DOHH2 (cell line): ENCODE results near the gene GREM2.

Source experiments
- H3F3A ChIP-seq: fragments of 200-600 bp; sonication (generic), shearing (Covaris generic); 2 replicates; pipeline ENCODE4 v1.6.0; 2016; ENCODE audit warnings: antibody characterized with exemption, mild to moderate bottlenecking; ENCODE audit not compliant: control insufficient read depth, insufficient read depth
- H3K27ac ChIP-seq: fragments of 200-600 bp; sonication (generic); 2 replicates; pipeline ENCODE4 v1.5.1; 2014; ENCODE audit warnings: low read depth, mild to moderate bottlenecking, low read length, moderate library complexity
- H3K27me3 ChIP-seq: fragments of 200-600 bp; sonication (generic); 2 replicates; pipeline ENCODE4 v1.6.1; 2014; ENCODE audit warnings: mild to moderate bottlenecking, low read length, mixed read lengths; ENCODE audit not compliant: control insufficient read depth
- H3K36me3 ChIP-seq: fragments of 200-600 bp; sonication (generic); 2 replicates; pipeline ENCODE4 v1.6.1; 2014; ENCODE audit warnings: mild to moderate bottlenecking, low read length, moderate library complexity, mixed read lengths; ENCODE audit not compliant: control insufficient read depth
- H3K4me1 ChIP-seq: fragments of 200-600 bp; sonication (generic); 2 replicates; pipeline ENCODE4 v1.6.1; 2014; ENCODE audit warnings: mild to moderate bottlenecking, low read length, mixed read lengths; ENCODE audit not compliant: control insufficient read depth
- H3K4me2 ChIP-seq: fragments of 200-600 bp; sonication (generic); 2 replicates; pipeline ENCODE4 v1.6.0; 2014; ENCODE audit warnings: mild to moderate bottlenecking, low read length, moderate library complexity
- H3K4me3 ChIP-seq: fragments of 200-600 bp; sonication (generic); 2 replicates; pipeline ENCODE4 v1.5.1; 2014; ENCODE audit warnings: mild to moderate bottlenecking, low read length, mixed read lengths
- H3K79me2 ChIP-seq: fragments of 200-600 bp; sonication (generic); 2 replicates; pipeline ENCODE4 v1.6.1; 2014; ENCODE audit warnings: mild to moderate bottlenecking, low read length, mixed read lengths; ENCODE audit not compliant: control insufficient read depth
- H3K9me2 ChIP-seq: fragments of 200-600 bp; sonication (generic); replicated peaks from 2 replicates; pipeline ENCODE4 v1.6.1; 2014; ENCODE audit warnings: mild to moderate bottlenecking, low read length, mixed read lengths; ENCODE audit not compliant: control insufficient read depth
- H3K9me3 ChIP-seq: fragments of 200-600 bp; sonication (generic); 2 replicates; pipeline ENCODE4 v1.6.1; 2014; ENCODE audit warnings: antibody characterized with exemption, low read length, mixed read lengths; ENCODE audit not compliant: control insufficient read depth, insufficient read depth
- H4K20me1 ChIP-seq: fragments of 200-600 bp; sonication (generic); 2 replicates; pipeline ENCODE4 v1.6.0; 2014; ENCODE audit warnings: low read depth, mild to moderate bottlenecking, antibody characterized with exemption, low read length, moderate library complexity; ENCODE audit not compliant: control insufficient read depth, insufficient read depth
- CTCF ChIP-seq: fragments of 200-600 bp; sonication (generic); IDR thresholded peaks from one replicate; pipeline ENCODE4 v1.5.1; 2014; ENCODE audit warnings: antibody characterized with exemption, mild to moderate bottlenecking, low read depth, low read length; ENCODE audit not compliant: poor library complexity, severe bottlenecking
- EZH2phosphoT487 ChIP-seq: fragments of 200-600 bp; sonication (generic); IDR thresholded peaks from 2 replicates; pipeline ENCODE4 v1.6.1; 2017; ENCODE audit warnings: borderline replicate concordance, mild to moderate bottlenecking, antibody characterized with exemption, low read length, moderate library complexity, mixed read lengths

The GREM2 gene

GRCh38 chr1:240611619-240612480 lies at the start of gene GREM2:
GREM2 (minus strand) TSS chr1:240612155; CDS start chr1:240493475, 118,680 bp downstream.
- peak within 1 kb of the TSS; percentile 27 for H3K4me2 ChIP-seq
- peaks cover 44% of the 10 kb centered on the region for H3K27me3 ChIP-seq
- H3K27ac ChIP-seq: no peak within 1 kb of the TSS

GRCh38 chr1:240658312-240658960 lies 46.5 kb upstream of the GREM2 start:
- Histone ChIP-seq H3K27ac (no peak overlapping the region), H3F3A (no peaks in the 10 kb centered on the region), H3K4me1 (no peaks in the 10 kb centered on the region), H3K9me2 (no peaks in the 10 kb centered on the region), H3K4me2 (no peak overlapping the region), H3K4me3 (no peak overlapping the region), H3K9me3 (no peaks in the 10 kb centered on the region), H3K27me3 (no peaks in the 10 kb centered on the region), H3K36me3 (no peaks in the 10 kb centered on the region), H4K20me1 (no peaks in the 10 kb centered on the region), H3K79me2 (no peaks in the 10 kb centered on the region)
- TF ChIP-seq CTCF (no peak), EZH2phosphoT487 (no peak)

More at GRCh38 chr1:240611619-240612480, at the start of gene GREM2:
- Histone ChIP-seq H3K79me2 (no peaks in the 10 kb centered on the region), H3F3A (no peaks in the 10 kb centered on the region), H3K9me3 (no peaks in the 10 kb centered on the region), H4K20me1 (no peaks in the 10 kb centered on the region), H3K36me3 (no peaks in the 10 kb centered on the region), H3K4me3 (peak within 1 kb of the TSS; percentile 27), H3K9me2 (no peaks in the 10 kb centered on the region), H3K4me1 (no peaks in the 10 kb centered on the region)
- TF ChIP-seq CTCF (no peak), EZH2phosphoT487 (no peak)

DNA sequence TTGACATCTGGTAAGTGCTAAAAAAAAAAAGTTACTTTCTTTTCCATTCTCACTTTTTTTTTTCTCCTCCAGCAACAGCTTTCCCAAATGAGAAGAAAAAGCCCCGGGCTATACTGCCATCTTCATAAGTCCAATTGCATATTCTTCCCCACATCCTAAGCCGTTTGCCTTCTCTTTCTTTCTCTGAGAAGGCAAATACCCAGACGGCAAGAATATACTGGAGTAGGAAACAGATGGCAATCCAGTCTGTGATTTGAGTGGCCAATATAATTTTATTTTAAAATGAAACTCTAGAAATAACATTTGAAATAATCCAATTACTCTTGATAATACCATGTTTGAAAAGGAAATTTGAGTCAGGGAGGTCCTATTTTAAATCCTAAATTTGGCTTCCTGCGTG lies 44.6 kb upstream of the GREM2 start:
- no peak overlapping the region for H3K4me3 ChIP-seq
- H3K79me2 ChIP-seq: no peaks in the 10 kb centered on the region
- H4K20me1 ChIP-seq: no peaks in the 10 kb centered on the region
- no peak overlapping the region for H3K27ac ChIP-seq
- no peaks in the 10 kb centered on the region for H3K9me2 ChIP-seq
- no peaks in the 10 kb centered on the region for H3K27me3 ChIP-seq
- no peaks in the 10 kb centered on the region for H3K9me3 ChIP-seq
- no peaks in the 10 kb centered on the region for H3K4me1 ChIP-seq
- no peak overlapping the region for H3K4me2 ChIP-seq
- TF ChIP-seq CTCF (no peak), EZH2phosphoT487 (no peak)
- no peaks in the 10 kb centered on the region for H3F3A ChIP-seq
- H3K36me3 ChIP-seq: no peaks in the 10 kb centered on the region
